Body of pancreas (tissue), 4 donors: Measurements from ENCODE around the gene GULP1.

ENCODE experiments used
- POLR2A ChIP-seq, 3 donors: fragments of 450-650 bp; IDR thresholded peaks; one replicate each; pipeline ENCODE4 v1.6.1; 2016; ENCODE audit warnings: antibody characterized with exemption in 3 of 3, mild to moderate bottlenecking in 2 of 3
- TF ChIP-seq, protein P1 (sequence below), 7 experiments: fragments of 450-650 bp in 4 of 7; fragments of 200-600 bp in 3 of 7; sonication (generic) in 3 of 7; IDR thresholded peaks; one replicate each; pipeline ENCODE4 v1.5.1; 2016 to 2019; ENCODE audit warnings: antibody characterized with exemption in 7 of 7

DNA sequence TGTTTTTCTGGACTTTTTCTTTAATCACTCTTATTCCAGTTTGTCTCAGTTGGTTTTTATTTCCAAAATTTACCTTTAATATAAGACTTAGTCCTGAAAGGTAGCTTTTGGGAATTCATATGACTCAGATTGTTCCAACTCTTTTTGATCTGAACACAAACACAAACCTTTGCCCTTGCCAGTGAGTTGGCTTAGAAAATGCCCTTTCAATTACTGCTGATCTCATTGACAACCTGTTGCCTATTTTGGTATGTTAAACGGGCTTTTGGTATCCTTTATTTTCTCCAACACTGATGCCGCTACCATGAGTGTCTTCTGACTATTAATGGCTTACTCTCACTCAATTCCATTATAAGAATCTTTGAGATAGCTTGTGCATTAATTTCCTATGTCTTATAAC is 143.4 kb downstream of the GULP1 start:
- TF ChIP-seq, protein P1, sequence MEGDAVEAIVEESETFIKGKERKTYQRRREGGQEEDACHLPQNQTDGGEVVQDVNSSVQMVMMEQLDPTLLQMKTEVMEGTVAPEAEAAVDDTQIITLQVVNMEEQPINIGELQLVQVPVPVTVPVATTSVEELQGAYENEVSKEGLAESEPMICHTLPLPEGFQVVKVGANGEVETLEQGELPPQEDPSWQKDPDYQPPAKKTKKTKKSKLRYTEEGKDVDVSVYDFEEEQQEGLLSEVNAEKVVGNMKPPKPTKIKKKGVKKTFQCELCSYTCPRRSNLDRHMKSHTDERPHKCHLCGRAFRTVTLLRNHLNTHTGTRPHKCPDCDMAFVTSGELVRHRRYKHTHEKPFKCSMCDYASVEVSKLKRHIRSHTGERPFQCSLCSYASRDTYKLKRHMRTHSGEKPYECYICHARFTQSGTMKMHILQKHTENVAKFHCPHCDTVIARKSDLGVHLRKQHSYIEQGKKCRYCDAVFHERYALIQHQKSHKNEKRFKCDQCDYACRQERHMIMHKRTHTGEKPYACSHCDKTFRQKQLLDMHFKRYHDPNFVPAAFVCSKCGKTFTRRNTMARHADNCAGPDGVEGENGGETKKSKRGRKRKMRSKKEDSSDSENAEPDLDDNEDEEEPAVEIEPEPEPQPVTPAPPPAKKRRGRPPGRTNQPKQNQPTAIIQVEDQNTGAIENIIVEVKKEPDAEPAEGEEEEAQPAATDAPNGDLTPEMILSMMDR (IDR thresholded peaks at IDR 0.05) = no peak
- no peak for TF ChIP-seq POLR2A (IDR thresholded peaks at IDR 0.05)
